Keratinocyte (primary cell): ENCODE measurements around the gene MXRA7.

Experiments used
- EZH2 ChIP-seq: IDR thresholded peaks from one replicate; pipeline ENCODE4 v1.6.1; 2012; ENCODE audit warnings: inconsistent platforms, mild to moderate bottlenecking, low read length, moderate library complexity
- TF ChIP-seq, protein P1 (sequence below), 3 experiments: IDR thresholded peaks in 1 of 3; conservative IDR thresholded peaks in 1 of 3; optimal IDR thresholded peaks in 1 of 3; 2 replicates in 2 of 3; 3 replicates in 1 of 3; pipeline versions ENCODE3 to v1.5.1; 2011; ENCODE audit warnings: low read length in 3 of 3, mild to moderate bottlenecking in 3 of 3, moderate library complexity in 2 of 3, control low read depth in 1 of 3, inconsistent platforms in 1 of 3; ENCODE audit not compliant: insufficient read depth in 2 of 3; ENCODE audit errors: extremely low read depth in 1 of 3

DNA sequence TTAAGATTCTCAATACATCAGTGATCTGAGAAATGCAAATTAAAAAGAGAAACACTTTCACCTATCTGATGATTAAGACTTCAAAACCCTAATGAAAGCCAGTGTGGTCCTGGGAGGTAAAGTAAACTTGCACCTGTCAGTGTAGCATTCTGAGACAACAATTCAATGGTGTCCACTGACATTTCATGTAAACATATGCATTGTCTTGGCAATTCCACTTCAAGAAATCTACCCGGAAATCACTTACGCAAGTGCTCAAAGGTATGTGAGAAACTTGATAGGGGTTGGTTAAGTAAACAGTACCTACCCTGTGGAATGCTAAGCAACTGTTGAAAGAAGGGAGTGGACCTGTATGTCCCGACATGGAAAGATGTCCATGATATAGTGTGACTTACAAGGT is 69.3 kb downstream of the MXRA7 start:
- TF ChIP-seq, protein P1, sequence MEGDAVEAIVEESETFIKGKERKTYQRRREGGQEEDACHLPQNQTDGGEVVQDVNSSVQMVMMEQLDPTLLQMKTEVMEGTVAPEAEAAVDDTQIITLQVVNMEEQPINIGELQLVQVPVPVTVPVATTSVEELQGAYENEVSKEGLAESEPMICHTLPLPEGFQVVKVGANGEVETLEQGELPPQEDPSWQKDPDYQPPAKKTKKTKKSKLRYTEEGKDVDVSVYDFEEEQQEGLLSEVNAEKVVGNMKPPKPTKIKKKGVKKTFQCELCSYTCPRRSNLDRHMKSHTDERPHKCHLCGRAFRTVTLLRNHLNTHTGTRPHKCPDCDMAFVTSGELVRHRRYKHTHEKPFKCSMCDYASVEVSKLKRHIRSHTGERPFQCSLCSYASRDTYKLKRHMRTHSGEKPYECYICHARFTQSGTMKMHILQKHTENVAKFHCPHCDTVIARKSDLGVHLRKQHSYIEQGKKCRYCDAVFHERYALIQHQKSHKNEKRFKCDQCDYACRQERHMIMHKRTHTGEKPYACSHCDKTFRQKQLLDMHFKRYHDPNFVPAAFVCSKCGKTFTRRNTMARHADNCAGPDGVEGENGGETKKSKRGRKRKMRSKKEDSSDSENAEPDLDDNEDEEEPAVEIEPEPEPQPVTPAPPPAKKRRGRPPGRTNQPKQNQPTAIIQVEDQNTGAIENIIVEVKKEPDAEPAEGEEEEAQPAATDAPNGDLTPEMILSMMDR (optimal IDR thresholded peaks at IDR 0.05 in 1 of 3, IDR thresholded peaks at IDR 0.05 in 1 of 3, conservative IDR thresholded peaks at IDR 0.05 in 1 of 3; ENCODE audit: extremely low read depth in 1 of 3, insufficient read depth in 2 of 3, low read length in 3 of 3): no peak
- no peak for TF ChIP-seq EZH2
